ENCODE data around the gene LRCH1.

Gene LRCH1

GRCh38 chr13:46615888-46616531, 63.0 kb downstream of the LRCH1 start:
- no peak for DNase-seq (ENCODE audit: low read depth, low spot score)

GRCh38 chr13:46617229-46617721, 64.3 kb downstream of the LRCH1 start:
- no peak for DNase-seq (ENCODE audit: low read depth, low spot score)

DNA sequence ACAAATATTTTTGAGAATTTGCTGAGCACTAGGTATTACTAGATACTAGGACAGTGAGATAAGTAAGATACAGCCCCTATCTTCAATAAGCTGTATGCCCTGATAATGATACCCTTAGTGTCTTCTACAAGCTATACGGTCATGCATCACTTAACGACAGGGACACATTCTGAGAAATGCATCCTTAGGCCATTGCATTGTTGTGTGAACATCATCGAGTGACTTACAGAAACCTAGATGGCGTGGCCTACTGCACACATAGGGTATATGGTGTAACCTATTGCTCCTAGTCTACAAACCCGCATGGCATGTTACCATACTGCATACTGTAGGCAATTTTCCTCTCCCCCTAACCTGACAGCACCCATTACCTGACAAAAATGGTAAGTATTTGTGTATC, 64.9 kb downstream of the LRCH1 start:
- DNase-seq (ENCODE audit: low read depth, low spot score) = no peak

DNA sequence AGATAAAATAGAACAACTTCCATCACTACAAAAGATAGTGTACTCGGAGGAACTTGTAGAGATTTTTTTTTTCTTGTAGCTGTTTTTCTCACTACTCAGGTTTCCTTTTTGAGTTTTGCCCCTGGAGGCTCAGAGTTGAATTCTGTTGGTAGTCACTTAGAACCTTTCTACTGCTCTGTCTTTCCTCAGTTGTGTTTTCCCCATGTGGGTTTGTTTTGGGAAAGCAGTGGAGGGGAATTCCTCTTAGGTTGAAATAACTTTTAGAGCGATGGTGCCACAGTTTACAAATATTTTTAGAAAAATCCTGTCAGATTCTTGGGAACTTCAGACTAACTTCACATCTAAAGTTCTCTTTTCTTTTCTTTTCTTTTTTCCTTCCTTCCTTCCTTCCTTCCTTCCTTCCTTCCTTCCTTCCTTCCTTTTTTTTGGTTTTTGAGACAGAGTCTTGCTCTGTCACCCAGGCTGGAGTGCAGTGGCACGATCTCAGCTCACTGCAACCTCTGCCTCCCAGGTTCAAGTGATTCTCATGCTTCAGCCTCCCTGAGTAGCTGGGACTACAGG, 65.8 kb downstream of the LRCH1 start:
- DNase-seq (ENCODE audit: low read depth, low spot score) = no peak

- no peak for DNase-seq (ENCODE audit: low read depth, low spot score)
Observed at GRCh38 chr13:46620029-46620428, 67.1 kb downstream of the LRCH1 start.

- no peak for DNase-seq (ENCODE audit: low read depth, low spot score)
Observed at GRCh38 chr13:46620471-46620870, 67.5 kb downstream of the LRCH1 start.

- DNase-seq (ENCODE audit: low read depth, low spot score) = no peak
Observed at GRCh38 chr13:46621133-46621532, 68.2 kb downstream of the LRCH1 start.

- DNase-seq (ENCODE audit: low read depth, low spot score) = no peak
Observed at GRCh38 chr13:46621792-46622629, 69.0 kb downstream of the LRCH1 start.

- DNase-seq (ENCODE audit: low read depth, low spot score) = no peak
Observed at GRCh38 chr13:46622630-46623256, 69.8 kb downstream of the LRCH1 start.

GRCh38 chr13:46624353-46624752, 71.4 kb downstream of the LRCH1 start:
- no peak for DNase-seq (ENCODE audit: low read depth, low spot score)

- DNase-seq (ENCODE audit: low read depth, low spot score) = no peak
Observed at GRCh38 chr13:46624821-46625220, 71.9 kb downstream of the LRCH1 start.

- DNase-seq (ENCODE audit: low read depth, low spot score) = no peak
Observed at GRCh38 chr13:46627462-46627861, 74.5 kb downstream of the LRCH1 start.

- DNase-seq (ENCODE audit: low read depth, low spot score) = no peak
Observed at GRCh38 chr13:46628622-46629365, 75.8 kb downstream of the LRCH1 start.

DNA sequence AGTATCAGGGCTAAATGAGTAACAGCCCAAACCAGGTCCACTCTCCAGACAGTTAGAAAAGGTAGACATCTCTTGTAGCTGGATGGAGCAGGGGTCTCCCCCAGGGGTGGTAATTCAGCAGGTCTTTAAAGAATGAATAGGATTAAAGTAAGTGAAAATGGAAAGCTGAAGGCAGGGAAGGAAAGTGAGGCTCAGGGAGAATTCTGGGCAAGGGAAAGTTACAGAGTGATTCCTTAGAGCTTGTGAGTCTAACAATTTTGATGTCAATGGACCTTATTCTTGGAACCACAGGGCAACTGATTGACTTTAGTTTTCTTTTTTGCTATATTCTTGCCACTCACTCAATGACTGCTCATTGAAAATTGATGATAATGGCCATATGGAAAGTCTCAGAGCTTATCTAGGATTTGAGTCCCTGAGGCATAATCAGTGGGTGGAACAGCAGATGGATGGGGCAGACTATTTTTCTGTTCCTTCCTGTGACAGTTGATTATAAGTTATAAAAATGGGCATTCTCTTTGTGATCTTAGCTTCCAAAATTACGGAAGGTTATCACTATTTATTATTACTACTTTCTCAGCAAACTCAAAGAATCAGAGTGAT, 76.9 kb downstream of the LRCH1 start:
- no peak for DNase-seq (ENCODE audit: low read depth, low spot score)

GRCh38 chr13:46630431-46631178, 77.6 kb downstream of the LRCH1 start:
- DNase-seq (ENCODE audit: low read depth, low spot score) = no peak

DNA sequence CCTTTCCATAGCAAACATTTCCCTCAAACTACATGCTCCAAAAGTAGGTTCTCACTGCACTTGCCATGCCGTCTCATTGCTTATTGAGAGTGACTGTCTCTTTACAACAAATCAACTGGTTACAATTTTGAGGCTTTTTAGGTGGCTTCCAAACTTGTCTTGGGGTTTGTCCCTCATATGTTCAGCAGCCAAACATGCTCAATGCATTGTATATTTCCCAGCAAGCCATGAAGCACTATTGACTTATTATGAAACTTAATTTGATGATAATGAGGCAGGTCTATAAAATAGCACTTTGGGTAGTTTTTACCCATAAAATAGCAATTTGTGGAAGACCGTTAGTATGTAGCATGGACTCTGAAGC, 78.2 kb downstream of the LRCH1 start:
- DNase-seq (ENCODE audit: low read depth, low spot score) = no peak

- no peak for DNase-seq (ENCODE audit: low read depth, low spot score)
Observed at GRCh38 chr13:46632176-46632575, 79.2 kb downstream of the LRCH1 start.

DNA sequence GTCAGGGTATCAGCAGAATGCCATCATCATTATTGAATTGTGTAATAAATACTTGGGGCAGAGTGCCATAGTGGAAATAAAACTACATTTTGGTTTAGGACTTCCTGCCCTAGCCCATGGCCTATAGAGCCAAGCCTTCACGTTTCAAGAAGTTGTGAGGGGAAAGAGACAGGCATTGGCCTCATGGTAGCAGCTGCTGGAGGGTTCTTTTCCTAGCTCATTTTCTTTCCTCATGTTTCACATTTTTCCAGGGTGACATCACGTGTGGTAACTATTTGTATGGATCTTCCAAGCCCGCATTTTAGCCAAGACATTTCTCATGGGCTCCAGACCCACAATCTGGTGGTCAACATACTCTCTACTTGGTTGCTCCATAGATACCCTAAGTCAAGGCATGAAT, 80.4 kb downstream of the LRCH1 start:
- no peak for DNase-seq (ENCODE audit: low read depth, low spot score)

- DNase-seq (ENCODE audit: low read depth, low spot score) = no peak
Observed at GRCh38 chr13:46636451-46636850, 83.5 kb downstream of the LRCH1 start.

GRCh38 chr13:46637213-46637612, 84.2 kb downstream of the LRCH1 start:
- DNase-seq (ENCODE audit: low read depth, low spot score) = no peak
